HFFc6 (cell line): ENCODE data around the gene SIK2. TPM values are rescaled to one million over a fixed set of nuclear protein-coding genes. Genes with fewer than 3 reads are reported as not detected.

Experiments used
- DNase-seq: peaks from one replicate; pipeline ENCODE4 v3.0.0-alpha.2; 2018
- H3K27ac Mint-ChIP-seq: 2 replicates; pipeline ENCODE4 v1.8.0; 2020; ENCODE audit warnings: mild to moderate bottlenecking, mixed read lengths
- H3K27me3 Mint-ChIP-seq: 2 replicates; pipeline ENCODE4 v1.8.0; 2021; ENCODE audit warnings: mild to moderate bottlenecking, moderate library complexity, mixed read lengths; ENCODE audit not compliant: insufficient read depth
- H3K36me3 Mint-ChIP-seq: 2 replicates; pipeline ENCODE4 v1.8.0; 2021; ENCODE audit warnings: low read depth, mixed read lengths
- H3K4me1 Mint-ChIP-seq: 2 replicates; pipeline ENCODE4 v1.8.0; 2020; ENCODE audit warnings: low read depth, mixed read lengths
- H3K4me3 Mint-ChIP-seq: 2 replicates; pipeline ENCODE4 v1.8.0; 2020; ENCODE audit warnings: mild to moderate bottlenecking, moderate library complexity, mixed read lengths
- H3K9me3 Mint-ChIP-seq: 2 replicates; pipeline ENCODE4 v1.8.0; 2020; ENCODE audit warnings: mild to moderate bottlenecking, mixed read lengths
- CTCF ChIP-seq: fragments of 200-600 bp; sonication (generic); IDR thresholded peaks from 2 replicates; pipeline ENCODE4 v1.5.0; 2021; ENCODE audit warnings: antibody characterized with exemption, mild to moderate bottlenecking
- total RNA-seq, 6 experiments: library from RNA; stranded (reverse); fragmentation: NEBNext Ultra II Directional; extraction: Animal tissue kit (Norgen Biotek cat#: 25700); gene quantifications; 2 replicates in 1 of 6; 3 replicates in 5 of 6; pipeline ENCODE4 v1.2.3, GENCODE V29; 2021

SIK2 gene
- total RNA-seq, 6 experiments from 2014 or later = 15.4 to 25.5 (median 18.0) TPM

GRCh38 chr11:111598559-111598958 is 3.7 kb upstream of the SIK2 start:
- H3K9me3 Mint-ChIP-seq = no peaks in the 10 kb centered on the region; the same call in 1 of the 2 replicates
- H3K27ac Mint-ChIP-seq = peak overlapping the region; percentile 36; the same call in 1 of the 2 replicates
- peak overlapping the region; percentile 79; the same call in 1 of the 2 replicates for H3K4me3 Mint-ChIP-seq
- peaks cover 26% of the 10 kb centered on the region for H3K4me1 Mint-ChIP-seq
- no peak for TF ChIP-seq CTCF
- H3K36me3 Mint-ChIP-seq = peaks cover 4% of the 10 kb centered on the region; the same call in 1 of the 2 replicates
- peak; percentile 40 for DNase-seq
- no peaks in the 10 kb centered on the region; the same call in 1 of the 2 replicates for H3K27me3 Mint-ChIP-seq

- peaks cover 49% of the 10 kb centered on the region for H3K4me1 Mint-ChIP-seq
- DNase-seq = no peak
- TF ChIP-seq CTCF = no peak
- no peaks in the 10 kb centered on the region for H3K27me3 Mint-ChIP-seq
- H3K27ac Mint-ChIP-seq = peak overlapping the region; percentile 87
- H3K36me3 Mint-ChIP-seq = peaks cover 4% of the 10 kb centered on the region; the same call in 1 of the 2 replicates
- no peaks in the 10 kb centered on the region for H3K9me3 Mint-ChIP-seq
- peak overlapping the region; percentile 91 for H3K4me3 Mint-ChIP-seq
Observed at GRCh38 chr11:111601636-111601978, 642 bp upstream of the SIK2 start.

- peaks cover 58% of the 10 kb centered on the region for H3K4me1 Mint-ChIP-seq
- DNase-seq = peak; percentile 19
- peaks cover 4% of the 10 kb centered on the region; the same call in 1 of the 2 replicates for H3K36me3 Mint-ChIP-seq
- peak overlapping the region; percentile 94 for H3K27ac Mint-ChIP-seq
- no peak for TF ChIP-seq CTCF
- no peaks in the 10 kb centered on the region for H3K27me3 Mint-ChIP-seq
- no peaks in the 10 kb centered on the region for H3K9me3 Mint-ChIP-seq
- H3K4me3 Mint-ChIP-seq = peak overlapping the region; percentile 97
Observed at GRCh38 chr11:111602865-111603610, 789 bp downstream of the SIK2 start.

GRCh38 chr11:111603611-111604130 is 1.4 kb downstream of the SIK2 start:
- Mint-ChIP-seq H3K4me1 (peaks cover 54% of the 10 kb centered on the region), H3K4me3 (peak overlapping the region; percentile 97), H3K36me3 (peaks cover 4% of the 10 kb centered on the region; the same call in 1 of the 2 replicates), H3K9me3 (no peaks in the 10 kb centered on the region), H3K27ac (peak overlapping the region; percentile 94), H3K27me3 (no peaks in the 10 kb centered on the region)
- TF ChIP-seq CTCF = no peak
- DNase-seq = no peak

GRCh38 chr11:111604392-111605009 is 2.3 kb downstream of the SIK2 start:
- TF ChIP-seq CTCF = peak; percentile 82
- Mint-ChIP-seq H3K27me3 (no peaks in the 10 kb centered on the region), H3K27ac (peak overlapping the region; percentile 29; the same call in 1 of the 2 replicates), H3K4me3 (peak overlapping the region; percentile 97), H3K9me3 (no peaks in the 10 kb centered on the region), H3K36me3 (peaks cover 4% of the 10 kb centered on the region; the same call in 1 of the 2 replicates), H3K4me1 (peaks cover 51% of the 10 kb centered on the region)
- DNase-seq = peak; percentile 14
